Left lung (tissue), 10 donors: ENCODE results near the gene MORC2. TPM values are rescaled to one million over a fixed set of nuclear protein-coding genes. Genes with fewer than 3 reads are reported as not detected.

Experiments used
- ATAC-seq: fragments of 200-7000 bp; cut with Tn5 transposase; one replicate; pipeline ENCODE4 v1.9.1; 2020; ENCODE audit warnings: moderate library complexity
- DNase-seq, 4 donors: peaks; one replicate each; pipeline ENCODE4 v3.0.0-alpha.2; 2013 to 2020
- H3K27ac ChIP-seq, 2 donors: fragments of 200-600 bp; sonication (generic) in 1 of 2; one replicate each; pipeline versions ENCODE4 v1.5.0 to v1.8.0; 2020 to 2021
- H3K27me3 ChIP-seq, 2 donors: fragments of 200-600 bp; sonication (generic) in 1 of 2; one replicate each; pipeline versions ENCODE4 v1.5.0 to v1.8.0; 2020 to 2021
- H3K36me3 ChIP-seq, 2 donors: fragments of 200-600 bp; sonication (generic) in 1 of 2; one replicate each; pipeline versions ENCODE4 v1.5.0 to v1.8.0; 2020 to 2021
- H3K4me1 ChIP-seq, 2 donors: fragments of 200-600 bp; one replicate each; pipeline ENCODE4 v1.8.0; 2021
- H3K4me3 ChIP-seq, 2 donors: fragments of 200-600 bp; sonication (generic) in 1 of 2; one replicate each; pipeline versions ENCODE4 v1.5.0 to v1.8.0; 2020 to 2021; ENCODE audit warnings: mild to moderate bottlenecking in 1 of 2
- H3K9me3 ChIP-seq, 2 donors: fragments of 200-600 bp; sonication (generic) in 1 of 2; one replicate each; pipeline versions ENCODE4 v1.5.0 to v1.8.0; 2020 to 2021
- CTCF ChIP-seq, 2 donors: fragments of 200-600 bp; sonication (generic) in 1 of 2; IDR thresholded peaks; one replicate each; pipeline versions ENCODE4 v1.5.0 to v1.8.0; 2021; ENCODE audit warnings: antibody characterized with exemption in 2 of 2
- intact Hi-C, 2 donors: fragments of 100-400 bp; cut with DNase I; formaldehyde crosslinking; loops; one replicate each; pipeline versions ENCODE4 v1.11.2 to v1.14.2; 2022
- polyA plus RNA-seq, 6 donors: library from polyadenylated mRNA; unstranded; fragments of 120-200 nt; gene quantifications; one replicate each; pipeline ENCODE4 v1.2.1, GENCODE V29; 2013; ENCODE audit not compliant: insufficient read length in 6 of 6
- total RNA-seq, 2 donors: library from RNA; stranded (reverse); fragmentation: NEBNext Ultra II Directional; extraction: Animal tissue kit (Norgen Biotek cat#: 25700); gene quantifications; one replicate each; pipeline ENCODE4 v1.2.1, GENCODE V29; 2021
- donor health status: DM: no; HTN: yes; CAD: no.
- donor health status: DM: no; HTN: no; CAD: no.

Gene MORC2
- total and polyA plus RNA-seq, 8 donors = 24.7 to 37.2 (median 34.4) TPM

- H3K36me3 ChIP-seq = no peaks in the 10 kb centered on the region
- H3K27me3 ChIP-seq = no peaks in the 10 kb centered on the region
- H3K4me3 ChIP-seq = no peak overlapping the region
- no peaks in the 10 kb centered on the region for H3K9me3 ChIP-seq
- DNase-seq = no peak
- ATAC-seq = no peak
- H3K27ac ChIP-seq = no peak overlapping the region
- no peaks in the 10 kb centered on the region for H3K4me1 ChIP-seq
- intact Hi-C loops = no loop called here
- TF ChIP-seq CTCF (IDR thresholded peaks at IDR 0.05) = no peak
Observed at GRCh38 chr22:30985561-30986208, 17.1 kb upstream of the MORC2 start.

GRCh38 chr22:30984317-30984716 lies 15.7 kb upstream of the MORC2 start:
- intact Hi-C loops = no loop called here

GRCh38 chr22:30982512-30982911 lies 13.9 kb upstream of the MORC2 start:
- H3K36me3 ChIP-seq = no peaks in the 10 kb centered on the region
- peaks cover 0 to 6% of the 10 kb centered on the region in 2 donors for H3K4me1 ChIP-seq
- peaks cover 0 to 13% of the 10 kb centered on the region in 2 donors for H3K9me3 ChIP-seq
- DNase-seq = no peak
- intact Hi-C loops = no loop called here
- no peaks in the 10 kb centered on the region for H3K27me3 ChIP-seq
- no peak overlapping the region for H3K27ac ChIP-seq
- ATAC-seq = no peak
- no peak overlapping the region for H3K4me3 ChIP-seq
- no peak for TF ChIP-seq CTCF (IDR thresholded peaks at IDR 0.05)

More at GRCh38 chr22:30984317-30984716, 15.7 kb upstream of the MORC2 start:
- H3K27me3 ChIP-seq = no peaks in the 10 kb centered on the region
- ATAC-seq (no peak), DNase-seq (no peak)
- H3K4me3 ChIP-seq = no peak overlapping the region
- H3K27ac ChIP-seq = no peak overlapping the region
- H3K9me3 ChIP-seq = no peaks in the 10 kb centered on the region
- no peaks in the 10 kb centered on the region for H3K36me3 ChIP-seq
- TF ChIP-seq CTCF (IDR thresholded peaks at IDR 0.05) = no peak
- no peaks in the 10 kb centered on the region for H3K4me1 ChIP-seq

GRCh38 chr22:30979932-30980331 lies 11.4 kb upstream of the MORC2 start:
- Histone ChIP-seq H3K27ac (no peak overlapping the region), H3K36me3 (peaks cover 0 to 10% of the 10 kb centered on the region in 2 donors), H3K27me3 (no peaks in the 10 kb centered on the region), H3K9me3 (peaks cover 0 to 34% of the 10 kb centered on the region in 2 donors), H3K4me3 (no peak overlapping the region), H3K4me1 (peaks cover 0 to 10% of the 10 kb centered on the region in 2 donors)
- intact Hi-C loops = loop anchor here in 1 of 2 donors (10.0 kb wide), 1 partner anchor 55 kb away; no protein-coding TSS in a partner anchor
- ATAC-seq (no peak), DNase-seq (no peak)
- TF ChIP-seq CTCF (IDR thresholded peaks at IDR 0.05) = no peak

- Histone ChIP-seq H3K36me3 (peaks cover 0 to 25% of the 10 kb centered on the region in 2 donors), H3K4me3 (no peak overlapping the region), H3K27me3 (no peaks in the 10 kb centered on the region), H3K9me3 (peaks cover 0 to 38% of the 10 kb centered on the region in 2 donors), H3K27ac (no peak overlapping the region), H3K4me1 (peaks cover 0 to 10% of the 10 kb centered on the region in 2 donors)
- ATAC-seq (no peak), DNase-seq (no peak)
- TF ChIP-seq CTCF (IDR thresholded peaks at IDR 0.05) = no peak
- intact Hi-C loops = loop anchor here in 1 of 2 donors (10.0 kb wide), 1 partner anchor 56 kb away; no protein-coding TSS in a partner anchor
Observed at GRCh38 chr22:30978304-30978962, 9.9 kb upstream of the MORC2 start.
